Colonic mucosa (tissue), 4 donors: ENCODE data around the gene SFI1. TPM values are rescaled to one million over a fixed set of nuclear protein-coding genes. Genes with fewer than 3 reads are reported as not detected.

Experiments used
- DNase-seq: peaks from one replicate; pipeline ENCODE4 v3.0.0-alpha.2; 2020
- H3K27ac ChIP-seq: fragments of 200-600 bp; one replicate; pipeline ENCODE4 v1.8.0; 2021
- H3K27me3 ChIP-seq: fragments of 200-600 bp; one replicate; pipeline ENCODE4 v1.8.0; 2021
- H3K36me3 ChIP-seq: fragments of 200-600 bp; one replicate; pipeline ENCODE4 v1.8.0; 2021
- H3K4me1 ChIP-seq: fragments of 200-600 bp; one replicate; pipeline ENCODE4 v1.8.0; 2021; ENCODE audit warnings: mild to moderate bottlenecking
- H3K4me3 ChIP-seq: fragments of 200-600 bp; one replicate; pipeline ENCODE4 v1.8.0; 2021
- H3K9ac ChIP-seq, 2 donors: one replicate each; pipeline ENCODE4 v1.7.0; 2013; ENCODE audit warnings: control low read depth in 2 of 2, low read depth in 2 of 2, low read length in 2 of 2
- H3K9me3 ChIP-seq: fragments of 200-600 bp; one replicate; pipeline ENCODE4 v1.8.0; 2021
- intact Hi-C: fragments of 100-400 bp; cut with DNase I; formaldehyde crosslinking; loops from one replicate; pipeline ENCODE4 v1.14.1; 2022
- total RNA-seq, 2 donors: library from RNA; stranded (reverse); fragmentation: NEBNext Ultra II Directional in 1 of 2; extraction: Animal tissue kit (Norgen Biotek cat#: 25700) in 1 of 2; gene quantifications; one replicate each; pipeline ENCODE4 v1.2.1, GENCODE V29; 2021
- TF ChIP-seq, protein P1 (sequence below): fragments of 200-600 bp; IDR thresholded peaks from one replicate; pipeline ENCODE4 v1.8.0; 2022; ENCODE audit warnings: antibody characterized with exemption, mild to moderate bottlenecking
- donor health status: healthy.
- donor health status: DM: no; HTN: no; CAD: no.
- donor health status: DM: no; HTN: no; CAD: no.

Gene SFI1
- total RNA-seq, 2 donors from 2014 or later: 24.1 to 47.8 TPM

DNA sequence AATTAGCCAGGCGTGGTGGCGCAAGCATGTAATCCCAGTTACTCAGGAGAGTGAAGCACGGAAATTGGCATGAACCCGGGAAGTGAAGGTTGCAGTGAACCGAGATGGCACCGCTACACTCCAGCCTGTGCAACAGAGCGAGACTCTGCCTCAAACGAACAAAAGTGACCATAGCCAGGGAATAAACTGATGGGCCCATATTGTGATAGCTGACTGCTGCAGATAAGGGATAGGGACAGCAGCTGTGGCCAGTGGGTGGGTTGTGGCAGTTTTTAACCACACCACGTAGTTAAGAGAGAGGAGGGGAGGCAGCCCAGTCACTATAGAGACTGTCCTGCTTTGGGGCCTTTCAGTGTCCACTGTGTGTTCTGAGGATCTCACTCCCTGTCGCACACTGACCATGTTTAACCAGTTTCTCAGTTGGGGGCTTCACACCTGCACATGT is 106.8 kb downstream of the SFI1 start:
- intact Hi-C loops: no loop called here
- Histone ChIP-seq H3K4me3 (no peak overlapping the region), H3K36me3 (no peaks in the 10 kb centered on the region), H3K27me3 (no peaks in the 10 kb centered on the region), H3K27ac (no peak overlapping the region), H3K9me3 (no peaks in the 10 kb centered on the region), H3K4me1 (no peaks in the 10 kb centered on the region), H3K9ac (no peak overlapping the region)
- DNase-seq: no peak
- TF ChIP-seq, protein P1, sequence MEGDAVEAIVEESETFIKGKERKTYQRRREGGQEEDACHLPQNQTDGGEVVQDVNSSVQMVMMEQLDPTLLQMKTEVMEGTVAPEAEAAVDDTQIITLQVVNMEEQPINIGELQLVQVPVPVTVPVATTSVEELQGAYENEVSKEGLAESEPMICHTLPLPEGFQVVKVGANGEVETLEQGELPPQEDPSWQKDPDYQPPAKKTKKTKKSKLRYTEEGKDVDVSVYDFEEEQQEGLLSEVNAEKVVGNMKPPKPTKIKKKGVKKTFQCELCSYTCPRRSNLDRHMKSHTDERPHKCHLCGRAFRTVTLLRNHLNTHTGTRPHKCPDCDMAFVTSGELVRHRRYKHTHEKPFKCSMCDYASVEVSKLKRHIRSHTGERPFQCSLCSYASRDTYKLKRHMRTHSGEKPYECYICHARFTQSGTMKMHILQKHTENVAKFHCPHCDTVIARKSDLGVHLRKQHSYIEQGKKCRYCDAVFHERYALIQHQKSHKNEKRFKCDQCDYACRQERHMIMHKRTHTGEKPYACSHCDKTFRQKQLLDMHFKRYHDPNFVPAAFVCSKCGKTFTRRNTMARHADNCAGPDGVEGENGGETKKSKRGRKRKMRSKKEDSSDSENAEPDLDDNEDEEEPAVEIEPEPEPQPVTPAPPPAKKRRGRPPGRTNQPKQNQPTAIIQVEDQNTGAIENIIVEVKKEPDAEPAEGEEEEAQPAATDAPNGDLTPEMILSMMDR: no peak

DNA sequence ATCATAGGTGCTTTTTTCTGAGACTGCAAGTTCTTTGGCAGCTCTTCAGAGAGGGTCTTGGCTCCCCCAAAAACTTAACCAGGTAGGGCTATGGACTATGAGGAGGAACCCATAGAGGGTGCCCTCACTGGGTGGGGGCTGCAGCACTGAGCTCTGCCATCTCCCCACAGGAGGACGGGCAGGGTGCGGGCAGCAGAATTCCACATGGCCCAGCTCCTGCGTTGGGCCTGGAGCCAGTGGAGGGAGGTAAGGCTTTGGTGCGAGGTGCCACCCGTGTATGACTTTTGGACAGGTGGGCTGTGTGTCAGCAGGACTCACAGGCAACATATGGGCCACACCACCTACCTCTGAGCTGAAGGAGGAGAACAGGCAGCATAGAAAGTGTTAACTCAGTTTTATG is 107.2 kb downstream of the SFI1 start:
- Histone ChIP-seq H3K9me3 (no peaks in the 10 kb centered on the region), H3K27ac (no peak overlapping the region), H3K27me3 (no peaks in the 10 kb centered on the region), H3K9ac (no peak overlapping the region), H3K4me3 (no peak overlapping the region), H3K4me1 (no peaks in the 10 kb centered on the region), H3K36me3 (no peaks in the 10 kb centered on the region)
- intact Hi-C loops: no loop called here
- no peak for DNase-seq
- TF ChIP-seq, protein P1: no peak

DNA sequence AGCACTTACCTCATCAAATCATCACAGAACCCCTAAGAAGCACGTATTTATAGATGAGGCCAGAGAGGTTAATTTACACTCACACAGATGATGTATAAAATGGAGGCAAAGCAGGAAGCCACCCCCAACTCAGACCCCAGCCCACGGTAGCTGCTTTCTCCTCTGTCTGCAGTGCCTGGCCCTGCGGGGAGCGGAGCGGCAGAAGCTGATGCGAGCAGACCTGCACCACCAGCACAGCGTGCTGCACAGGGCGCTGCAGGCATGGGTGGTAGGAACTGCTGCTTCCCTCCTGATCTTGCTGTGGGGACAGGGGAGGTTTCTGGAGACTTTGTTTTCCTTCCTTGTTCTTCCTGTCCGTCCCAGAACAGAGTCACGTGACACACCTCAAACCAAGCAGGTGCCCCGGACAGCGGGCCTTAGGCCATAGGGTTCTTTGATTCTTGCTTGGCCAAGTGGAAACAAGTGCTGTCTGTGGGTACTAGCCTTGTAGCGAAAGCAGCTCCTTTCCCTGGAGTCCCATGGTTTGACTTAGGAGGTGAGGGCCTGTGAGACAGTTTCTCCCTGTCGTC is 107.9 kb downstream of the SFI1 start:
- H3K4me1 ChIP-seq: no peaks in the 10 kb centered on the region
- TF ChIP-seq, protein P1: no peak
- intact Hi-C loops: no loop called here
- H3K9me3 ChIP-seq: no peaks in the 10 kb centered on the region
- no peak overlapping the region for H3K4me3 ChIP-seq
- H3K27ac ChIP-seq: no peak overlapping the region
- no peaks in the 10 kb centered on the region for H3K27me3 ChIP-seq
- H3K36me3 ChIP-seq: no peaks in the 10 kb centered on the region
- H3K9ac ChIP-seq: no peak overlapping the region
- DNase-seq: no peak

DNA sequence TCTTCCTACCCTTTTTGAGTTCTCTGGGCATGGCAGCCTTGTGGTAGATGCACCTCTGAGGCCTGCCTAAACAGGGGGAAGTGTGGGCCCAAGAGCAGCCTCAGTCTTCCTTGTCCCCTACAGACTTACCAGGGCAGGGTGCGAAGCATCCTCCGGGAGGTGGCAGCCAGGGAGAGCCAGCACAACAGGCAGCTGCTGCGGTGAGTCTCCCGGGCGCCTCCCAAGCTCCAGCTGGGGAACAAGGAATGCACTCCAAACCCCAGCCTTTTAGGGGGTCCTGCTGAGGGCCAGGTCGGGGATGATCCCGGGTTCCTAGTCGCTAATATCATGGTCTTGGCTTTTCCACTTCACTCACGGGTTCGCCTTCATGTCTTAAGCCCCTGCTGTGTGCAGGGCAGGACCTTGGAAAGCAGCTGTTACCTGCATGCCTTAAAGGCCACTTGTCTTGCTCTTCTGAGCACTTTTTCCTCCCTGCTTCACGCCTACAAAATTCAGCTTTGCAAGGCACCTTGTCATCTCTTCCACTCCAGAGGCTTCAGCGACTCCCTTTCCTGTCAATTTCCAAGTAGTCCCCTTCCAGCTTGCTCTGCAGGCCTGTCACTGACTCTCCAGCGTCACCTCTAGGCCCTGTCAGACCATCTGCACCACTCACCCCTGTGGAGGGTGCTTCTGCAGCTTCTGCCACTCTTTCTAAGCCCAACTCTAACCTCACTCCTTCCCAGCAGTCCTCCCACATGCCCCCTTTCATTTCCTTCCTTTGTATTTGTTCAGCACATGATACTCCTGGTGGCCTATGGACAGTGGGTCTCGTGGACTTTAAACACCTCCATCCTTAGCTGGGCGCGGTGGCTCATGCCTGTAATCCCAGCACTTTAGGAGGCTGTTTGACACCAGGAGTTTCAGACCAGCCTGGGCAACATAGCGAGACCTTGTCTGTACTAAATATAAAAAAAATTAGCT is 108.7 kb downstream of the SFI1 start:
- TF ChIP-seq, protein P1: no peak
- Histone ChIP-seq H3K9me3 (no peaks in the 10 kb centered on the region), H3K27me3 (no peaks in the 10 kb centered on the region), H3K4me3 (no peak overlapping the region), H3K4me1 (no peaks in the 10 kb centered on the region), H3K36me3 (no peaks in the 10 kb centered on the region), H3K27ac (no peak overlapping the region), H3K9ac (no peak overlapping the region)
- intact Hi-C loops: no loop called here
- no peak for DNase-seq

DNA sequence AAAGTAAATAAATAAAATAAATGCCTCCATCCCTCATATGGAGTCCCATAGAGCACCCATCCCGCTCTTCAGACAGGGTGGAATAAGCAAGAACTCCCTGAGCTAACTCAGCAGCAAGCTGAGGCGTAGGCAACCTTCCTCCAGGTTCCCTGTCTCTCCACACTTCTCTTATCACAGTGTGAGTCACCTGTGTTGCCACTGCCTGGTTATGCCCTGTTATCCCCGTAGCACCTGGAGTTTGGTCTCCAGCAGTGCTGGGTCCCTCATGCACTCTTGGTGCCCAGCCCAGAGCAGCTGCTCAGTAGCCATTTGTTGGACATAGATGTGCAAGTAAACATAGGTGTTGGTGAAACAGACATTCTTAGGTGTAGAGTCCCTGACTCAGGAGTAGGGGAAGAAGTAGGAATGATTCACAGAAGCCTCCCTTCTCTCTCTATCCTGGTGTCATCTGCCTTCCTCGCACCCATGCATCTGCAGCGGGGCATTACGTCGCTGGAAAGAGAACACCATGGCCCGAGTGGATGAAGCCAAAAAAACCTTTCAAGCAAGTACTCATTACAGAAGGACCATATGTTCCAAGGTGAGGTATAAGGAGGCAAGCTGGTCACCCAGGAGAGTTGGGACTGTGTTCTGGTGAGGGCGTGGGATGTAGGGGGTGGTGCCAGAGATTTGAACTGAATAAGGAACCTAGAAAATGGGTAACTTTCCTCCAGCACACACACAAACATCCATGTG is 109.7 kb downstream of the SFI1 start:
- TF ChIP-seq, protein P1: no peak
- Histone ChIP-seq H3K4me3 (no peak overlapping the region), H3K36me3 (no peaks in the 10 kb centered on the region), H3K9me3 (no peaks in the 10 kb centered on the region), H3K27me3 (no peaks in the 10 kb centered on the region), H3K27ac (no peak overlapping the region), H3K9ac (no peak overlapping the region), H3K4me1 (no peaks in the 10 kb centered on the region)
- no peak for DNase-seq
- intact Hi-C loops: loop anchor here (1.0 kb wide), 1 partner anchor 19 kb away; no protein-coding TSS in a partner anchor
